ENCODE data around the gene NAP1L1.

NAP1L1 gene

GRCh38 chr12:76117067-76117691, 32.7 kb upstream of the NAP1L1 start:
- TF ChIP-seq CTCF (IDR thresholded peaks at IDR 0.05; ENCODE audit: low read depth, low read length) = no peak
- no peak overlapping the region for H3K4me3 ChIP-seq (ENCODE audit: low read depth, low read length)

GRCh38 chr12:76113800-76114757, 29.6 kb upstream of the NAP1L1 start:
- no peak for TF ChIP-seq CTCF (IDR thresholded peaks at IDR 0.05; ENCODE audit: low read depth, low read length)
- no peak overlapping the region for H3K4me3 ChIP-seq (ENCODE audit: low read depth, low read length)

- H3K4me3 ChIP-seq (ENCODE audit: low read depth, low read length) = no peak overlapping the region
- TF ChIP-seq CTCF (IDR thresholded peaks at IDR 0.05; ENCODE audit: low read depth, low read length) = no peak
These were observed 26.8 kb upstream of the NAP1L1 start for GRCh38 chr12:76111209-76111749.

DNA sequence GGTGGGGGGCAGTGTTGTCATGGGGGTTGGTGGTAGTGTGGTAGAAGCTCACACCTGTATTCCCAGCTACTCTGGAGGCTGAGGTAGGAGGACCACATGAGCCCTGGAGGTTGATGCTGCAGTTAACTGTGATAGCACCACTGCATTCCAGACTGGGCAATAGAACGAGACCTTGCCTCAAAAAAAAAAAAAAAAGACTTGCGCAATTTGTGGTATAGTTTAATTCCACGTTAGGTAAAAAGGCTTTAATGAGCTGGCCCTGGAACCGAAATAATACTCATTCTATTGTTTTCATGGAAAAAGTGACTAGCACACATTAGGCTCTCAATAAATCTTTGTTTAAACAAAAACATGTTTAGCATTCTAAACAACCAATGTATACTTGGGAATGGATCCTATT, 25.4 kb upstream of the NAP1L1 start:
- no peak for TF ChIP-seq CTCF (IDR thresholded peaks at IDR 0.05; ENCODE audit: low read depth, low read length)
- H3K4me3 ChIP-seq (ENCODE audit: low read depth, low read length) = no peak overlapping the region

DNA sequence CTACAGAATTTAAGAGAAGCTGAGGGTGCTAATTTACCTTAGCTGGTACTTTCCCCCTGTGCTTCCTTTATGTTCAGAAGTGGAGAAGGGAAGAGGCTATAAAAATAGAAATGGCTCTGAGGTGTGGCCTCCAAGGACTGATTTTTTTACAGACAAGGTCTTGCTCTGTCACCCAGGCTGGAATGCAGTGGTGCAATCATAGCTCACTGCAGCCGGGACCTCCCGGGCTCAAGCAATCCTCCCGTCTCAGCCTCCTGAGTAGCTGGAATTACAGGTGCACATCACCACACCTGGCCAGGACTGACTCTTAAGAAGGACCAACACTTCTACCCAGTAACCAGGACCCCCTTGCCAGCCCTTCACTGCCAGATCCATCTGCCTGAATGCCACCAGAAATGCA, 23.9 kb upstream of the NAP1L1 start:
- no peak overlapping the region for H3K4me3 ChIP-seq (ENCODE audit: low read depth, low read length)
- TF ChIP-seq CTCF (IDR thresholded peaks at IDR 0.05; ENCODE audit: low read depth, low read length) = no peak

GRCh38 chr12:76106631-76107030, 22.1 kb upstream of the NAP1L1 start:
- TF ChIP-seq CTCF (IDR thresholded peaks at IDR 0.05; ENCODE audit: low read depth, low read length) = no peak
- H3K4me3 ChIP-seq (ENCODE audit: low read depth, low read length) = no peak overlapping the region

DNA sequence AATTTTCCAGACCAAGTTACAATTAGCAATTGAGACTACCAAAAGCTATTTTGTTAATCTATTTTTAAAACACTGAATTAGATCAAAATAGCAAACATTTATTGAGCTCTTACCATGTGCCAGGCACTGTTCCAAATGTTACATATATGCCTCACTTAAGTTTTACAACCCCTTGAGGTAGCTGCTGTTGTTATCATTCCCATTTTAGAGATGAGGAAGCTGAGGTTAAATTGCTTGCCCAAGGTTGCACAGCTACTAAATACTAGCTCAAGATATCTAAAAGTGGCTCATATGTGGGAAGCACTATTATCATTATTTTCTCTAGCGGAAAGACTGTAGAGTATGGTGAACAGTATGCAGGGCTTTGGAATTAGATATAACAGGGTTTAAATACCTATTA, 19.5 kb upstream of the NAP1L1 start:
- H3K4me3 ChIP-seq (ENCODE audit: low read depth, low read length) = no peak overlapping the region
- TF ChIP-seq CTCF (IDR thresholded peaks at IDR 0.05; ENCODE audit: low read depth, low read length) = no peak

Data from WI38 (cell line).